GM21619 (cell line): ENCODE data around the gene CCKAR.

Experiments used
- ATAC-seq: cut with Tn5 transposase; IDR thresholded peaks from one replicate; pipeline ENCODE4 v1.9.1; 2021; ENCODE audit not compliant: unreplicated experiment

Gene CCKAR

DNA sequence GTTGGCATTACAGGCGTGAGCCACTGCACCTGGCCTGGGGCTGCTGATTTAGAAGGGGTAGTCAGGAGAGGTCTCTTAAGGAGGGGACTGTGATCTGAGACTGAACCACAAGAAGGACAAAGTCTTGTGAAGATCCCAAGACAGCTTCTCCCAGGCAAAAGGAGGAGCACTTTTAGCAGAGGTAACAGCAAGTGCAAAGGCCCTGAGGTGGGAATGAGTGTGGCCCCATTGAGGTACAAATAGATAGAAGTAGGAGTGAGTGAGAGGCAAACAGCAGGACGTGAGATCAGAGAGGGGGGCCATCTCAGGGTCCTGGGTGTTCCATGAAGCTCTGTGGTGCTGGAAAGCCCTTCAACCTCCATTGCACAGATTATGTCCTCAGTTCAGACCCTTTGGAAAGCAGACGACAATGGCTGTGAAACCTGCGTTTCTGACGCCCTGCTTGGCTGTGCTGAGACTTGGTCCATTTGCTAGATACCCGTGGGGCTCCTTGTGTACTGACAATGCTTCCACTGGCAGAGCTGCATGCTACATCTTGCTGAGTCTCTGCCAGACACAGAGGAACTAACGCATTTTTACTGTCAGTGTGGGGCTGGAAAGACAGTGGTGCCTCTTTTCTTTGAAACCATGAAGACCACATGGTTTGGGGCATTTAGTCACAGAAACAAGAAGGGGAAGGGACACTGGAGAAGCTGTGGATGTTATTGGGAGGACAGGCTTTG lies 1.3 kb upstream of the CCKAR start:
- ATAC-seq = no peak

DNA sequence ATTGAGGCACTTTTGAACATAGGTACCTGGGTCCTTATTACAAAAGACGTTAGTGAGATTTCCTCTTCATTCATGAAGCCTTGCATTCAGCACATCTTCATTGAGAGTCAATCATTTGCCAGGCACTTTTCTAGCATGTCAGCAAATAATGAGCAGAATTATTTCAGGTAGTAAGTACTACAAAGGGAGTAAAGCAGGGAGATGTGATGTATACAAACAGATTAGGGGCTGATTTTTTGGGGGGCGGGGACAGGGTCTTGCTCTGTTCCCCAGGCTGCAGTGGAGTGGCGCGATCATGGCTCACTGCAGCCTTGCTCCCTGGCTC lies 638 bp upstream of the CCKAR start:
- ATAC-seq = no peak

GRCh38 chr4:26489101-26489985 lies 941 bp downstream of the CCKAR start:
- ATAC-seq = no peak

DNA sequence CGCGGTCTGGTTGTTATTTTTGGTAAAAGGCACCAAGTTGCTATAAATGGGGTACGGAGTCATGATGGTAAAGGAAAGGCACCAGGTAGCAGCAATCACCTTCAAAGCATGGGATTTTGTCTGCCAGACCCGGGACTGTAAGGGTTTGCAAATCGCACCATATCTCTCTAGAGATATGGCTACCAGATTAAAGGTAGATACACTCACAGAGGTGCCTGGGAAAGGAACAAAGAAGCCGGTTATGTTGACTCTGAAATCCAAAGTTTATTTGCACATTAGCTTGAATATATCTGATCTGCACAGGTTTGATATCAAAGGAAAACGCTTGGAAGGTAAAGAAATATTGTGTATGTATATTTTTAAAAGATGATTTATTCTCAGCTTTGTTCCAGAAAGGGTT lies 4.6 kb downstream of the CCKAR start:
- no peak for ATAC-seq

DNA sequence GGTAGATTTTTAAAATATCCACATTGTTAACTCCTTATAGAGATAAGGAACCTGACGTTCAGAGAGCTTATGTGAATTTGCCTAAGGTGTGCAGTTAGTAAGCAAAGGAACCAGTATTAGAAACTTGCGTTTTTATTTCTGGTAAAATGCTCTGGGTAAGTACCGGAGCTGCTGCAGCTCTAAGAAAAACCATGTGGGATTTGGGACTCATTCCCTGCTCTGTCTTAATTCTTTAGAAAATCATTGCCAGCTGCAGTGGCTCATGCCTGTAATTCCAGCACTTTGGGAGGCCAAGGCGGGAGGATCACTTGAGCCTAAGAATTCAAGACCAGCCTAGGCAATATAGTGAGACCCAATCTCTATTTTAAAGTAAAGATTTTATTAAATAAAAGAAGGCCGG lies 5.8 kb downstream of the CCKAR start:
- no peak for ATAC-seq

DNA sequence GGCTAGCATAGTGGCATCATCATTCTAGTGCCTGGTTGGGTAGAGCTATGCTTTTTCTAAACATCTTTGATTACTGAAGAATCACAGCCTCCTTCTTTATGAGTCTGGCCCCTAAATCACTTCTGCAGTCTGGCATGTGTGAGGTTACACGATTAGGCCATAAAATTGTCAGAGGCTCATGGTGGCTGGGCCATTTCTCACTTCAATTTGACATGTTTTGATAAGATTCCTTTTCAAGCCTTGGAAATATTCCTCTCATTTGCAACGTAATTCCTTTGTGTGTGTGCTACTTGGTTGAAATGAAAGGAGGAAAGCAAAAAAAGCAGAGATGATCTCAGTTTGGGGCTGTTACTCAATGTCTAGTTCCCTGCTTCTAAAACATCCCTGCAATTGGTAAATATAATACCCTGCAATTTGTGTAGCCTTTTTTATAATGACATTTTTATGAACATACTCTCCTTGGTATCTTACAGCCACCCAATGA lies 6.2 kb downstream of the CCKAR start:
- no peak for ATAC-seq

DNA sequence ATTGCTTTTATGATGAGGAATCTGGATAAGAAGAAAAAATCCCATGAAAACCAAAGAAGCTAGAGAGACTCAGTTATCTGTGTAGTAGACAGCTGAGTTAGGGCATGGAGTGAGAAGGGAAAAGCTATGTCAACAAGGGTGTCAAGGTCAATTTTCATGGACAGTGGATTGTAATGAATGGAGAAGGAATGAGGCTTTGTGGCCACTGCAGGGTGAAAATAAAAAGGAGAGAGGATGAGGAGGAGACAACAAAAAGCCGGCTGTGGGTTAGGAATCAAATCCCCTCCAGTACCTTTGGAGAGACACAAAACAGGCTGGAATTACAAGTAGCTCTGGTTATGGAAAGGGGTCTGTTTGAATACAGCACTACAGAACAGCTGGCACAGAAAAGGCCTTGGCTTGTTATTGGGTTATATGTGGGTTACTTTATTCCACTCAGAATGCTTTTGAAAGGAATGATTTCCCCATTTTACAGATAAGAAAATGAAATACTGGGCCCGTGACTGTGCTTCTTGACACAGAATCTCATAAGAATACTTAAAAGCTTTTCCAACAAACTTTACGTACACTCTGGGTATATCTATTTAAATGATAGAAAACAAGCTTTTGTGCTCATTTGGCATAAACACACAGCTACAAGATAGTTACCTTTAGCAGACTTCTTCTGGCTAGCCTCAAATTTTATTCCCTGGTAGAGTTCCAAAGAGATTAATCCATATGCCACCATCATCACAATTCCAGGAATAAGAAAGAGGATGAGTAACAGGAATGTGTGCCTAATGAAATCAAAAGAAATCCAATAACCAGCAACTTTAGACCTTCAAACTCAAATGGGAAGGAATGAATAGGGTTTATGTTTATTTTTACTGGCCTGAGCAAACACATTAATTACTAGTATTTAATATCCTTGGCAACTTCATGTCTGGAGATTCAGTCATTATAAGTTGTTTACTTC lies 7.5 kb downstream of the CCKAR start:
- ATAC-seq = no peak

- ATAC-seq = no peak
Observed at GRCh38 chr4:26478330-26478729, 12.0 kb downstream of the CCKAR start.

GRCh38 chr4:26476545-26476944 lies 13.7 kb downstream of the CCKAR start:
- ATAC-seq = no peak

DNA sequence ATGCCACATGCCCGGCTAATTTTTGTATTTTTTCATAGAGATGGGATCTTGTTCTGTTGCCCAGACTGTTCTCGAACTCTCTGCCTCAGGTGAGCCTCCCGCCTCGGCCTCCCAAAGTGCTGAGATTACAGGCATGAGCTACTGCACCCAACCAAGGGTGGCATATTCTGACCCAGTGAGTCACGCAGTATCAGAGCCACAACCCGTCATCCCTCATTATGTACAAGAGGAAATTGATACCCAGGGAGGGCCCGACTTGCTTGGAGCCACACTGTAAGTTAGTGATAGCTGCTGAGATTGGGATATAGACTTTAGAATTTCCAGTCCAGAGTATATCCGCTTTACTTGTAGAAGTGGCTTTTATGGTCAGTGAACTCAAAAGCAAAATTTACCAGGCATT lies 14.6 kb downstream of the CCKAR start:
- no peak for ATAC-seq

- no peak for ATAC-seq
Observed at GRCh38 chr4:26474551-26474950, 15.7 kb downstream of the CCKAR start.

DNA sequence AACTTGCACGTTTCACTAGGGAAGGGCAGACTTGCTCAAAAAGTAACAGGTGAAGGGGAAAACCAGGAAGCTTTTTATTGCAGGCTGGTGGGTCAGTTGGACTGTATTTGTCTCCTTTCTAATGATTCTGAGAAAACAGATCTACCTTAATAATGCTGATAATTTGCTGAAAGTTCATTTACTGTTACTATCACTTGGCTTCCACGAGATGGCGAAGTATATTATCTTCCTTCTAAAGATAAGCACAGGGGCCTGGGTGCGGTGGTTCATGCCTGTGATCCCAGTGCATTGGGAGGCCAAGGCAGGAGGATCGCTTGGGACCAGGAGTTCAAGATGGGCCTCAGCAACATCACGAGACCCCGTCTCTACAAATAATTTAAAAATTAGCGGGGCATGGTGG lies 16.4 kb downstream of the CCKAR start:
- ATAC-seq = no peak

- ATAC-seq = no peak
Observed at GRCh38 chr4:26471890-26472289, 18.4 kb downstream of the CCKAR start.

DNA sequence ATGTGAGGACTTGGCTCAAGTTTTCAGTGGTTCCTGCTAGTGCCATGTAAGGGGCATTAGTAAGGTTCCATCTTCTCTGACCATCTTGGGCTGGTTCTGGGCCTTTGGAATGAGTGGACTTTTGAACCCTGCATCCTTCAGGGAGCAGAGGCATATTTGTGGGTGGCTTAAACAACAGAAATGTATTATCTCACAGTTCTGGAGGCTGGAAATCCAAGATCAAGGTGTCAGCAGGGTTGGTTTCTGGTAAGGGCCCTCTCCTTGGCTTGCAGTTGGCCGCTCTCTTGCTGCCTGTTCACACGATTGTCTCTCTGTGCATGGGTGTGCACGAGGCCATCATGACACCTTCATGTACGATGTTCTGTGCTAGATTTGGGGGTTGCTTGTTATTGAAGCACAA lies 21.3 kb downstream of the CCKAR start:
- ATAC-seq = no peak

GRCh38 chr4:26468283-26468949 lies 21.9 kb downstream of the CCKAR start:
- no peak for ATAC-seq

- no peak for ATAC-seq
Observed at GRCh38 chr4:26467724-26468123, 22.6 kb downstream of the CCKAR start.

DNA sequence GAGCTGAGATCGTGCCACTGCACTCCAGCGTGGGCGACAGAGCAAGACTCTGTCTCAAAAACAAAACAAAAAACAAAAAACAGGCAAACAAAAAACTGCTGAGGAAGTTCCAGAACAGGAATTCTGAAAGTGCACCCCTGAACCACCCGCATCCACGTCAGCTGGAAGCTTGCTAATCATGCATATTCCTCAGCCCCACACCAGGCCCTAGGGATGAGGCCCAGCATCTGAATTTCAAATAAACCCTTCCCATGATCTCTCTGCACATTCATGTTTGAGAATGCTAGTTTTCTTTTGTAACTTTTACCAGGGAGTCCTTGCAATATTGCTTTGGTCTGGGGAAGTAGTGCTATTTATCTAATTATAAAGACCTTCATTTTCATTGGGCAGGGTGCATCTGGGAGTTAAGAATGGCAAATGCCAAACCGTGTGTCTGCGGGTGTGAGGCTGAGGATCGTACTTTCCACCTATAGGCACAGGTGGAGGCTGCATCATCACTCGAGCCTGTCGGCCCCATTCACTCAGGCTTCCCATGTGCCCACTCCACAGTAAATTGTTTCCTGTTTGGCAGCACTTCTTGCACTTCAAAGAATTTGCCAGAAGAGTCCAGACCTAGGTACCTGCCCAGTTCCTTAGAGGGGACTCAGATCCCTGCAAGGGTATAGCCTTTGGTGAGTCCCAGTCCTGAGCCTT lies 23.6 kb downstream of the CCKAR start:
- no peak for ATAC-seq

DNA sequence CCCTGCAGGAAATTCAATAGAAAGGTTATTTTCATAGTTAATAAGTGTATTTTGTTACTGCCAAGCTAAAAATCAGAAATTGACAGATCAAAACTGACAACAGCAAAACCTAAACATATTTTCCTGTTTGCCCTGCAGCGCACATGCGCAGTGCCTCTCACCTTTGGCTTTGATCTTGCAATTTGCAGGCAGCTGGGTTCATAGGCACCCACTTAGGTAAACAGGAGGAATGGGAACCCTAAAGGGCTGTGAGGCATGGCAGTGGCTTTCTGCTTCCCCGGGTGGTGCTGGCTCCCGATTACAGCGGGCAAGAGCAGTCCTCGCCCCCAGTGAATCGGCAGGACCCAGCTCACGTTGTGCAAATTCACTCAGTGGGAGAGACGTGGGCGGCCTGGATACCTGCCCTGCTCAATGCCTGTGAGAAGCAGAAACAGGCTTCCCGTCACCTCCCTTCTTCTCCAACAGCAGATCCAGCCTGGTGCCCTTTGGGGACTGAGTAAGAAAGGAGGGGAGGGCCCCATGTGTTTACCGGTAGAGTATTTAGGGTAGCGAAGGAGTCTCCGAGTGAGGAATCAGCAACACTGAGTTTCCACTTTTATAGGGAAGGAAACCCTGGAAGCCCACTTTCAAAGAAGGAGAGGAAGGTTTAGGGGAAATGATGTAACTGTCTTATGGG lies 25.7 kb downstream of the CCKAR start:
- ATAC-seq = no peak

DNA sequence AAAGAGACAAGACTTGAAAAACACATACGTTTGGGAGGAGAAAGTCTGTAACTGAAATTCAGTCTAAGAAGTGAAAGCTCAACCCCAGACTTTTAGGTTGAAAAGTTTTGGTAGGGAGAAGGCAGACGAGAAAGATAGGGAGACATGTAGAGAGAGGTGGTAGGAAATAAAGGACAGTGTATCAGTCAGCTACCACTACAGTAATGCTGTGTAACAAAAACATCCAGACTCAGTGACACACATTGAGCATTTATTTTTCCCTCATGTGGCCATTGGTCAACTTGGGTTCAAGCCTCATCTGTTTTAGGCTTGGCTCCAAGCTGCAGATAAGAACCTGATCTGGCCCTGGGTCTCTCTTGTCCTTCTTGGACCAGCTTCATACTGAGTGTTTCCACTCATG lies 26.9 kb downstream of the CCKAR start:
- no peak for ATAC-seq

- ATAC-seq = no peak
Observed at GRCh38 chr4:26462874-26463273, 27.4 kb downstream of the CCKAR start.
